Calu3 (cell line): ENCODE results near the gene TMEM30A. TPM values are rescaled to one million over a fixed set of nuclear protein-coding genes. Genes with fewer than 3 reads are reported as not detected.
A peak's percentile ranks its signal among the peaks of the same experiment; 100 is the strongest.

Source experiments
- BruUV-seq: library from RNA; stranded (reverse); fragments of 400-500 nt; replicated peaks from 2 replicates; lab custom pipeline; 2021; lab: Mats Ljungman, UMichigan
- CTCF ChIA-PET: fragments of 300-600 bp; sonication (Branson Sonifier 250); formaldehyde crosslinking; loops from one replicate; lab custom pipeline; 2022; ENCODE audit warnings: antibody characterized with exemption; lab: Charles Lee
- DNase-seq: peaks from one replicate; pipeline ENCODE4 v3.0.0; 2022
- H3K27ac Mint-ChIP-seq: one replicate; pipeline ENCODE4 v1.8.0; 2022; ENCODE audit warnings: mixed read lengths; ENCODE audit not compliant: unreplicated experiment
- H3K27me3 Mint-ChIP-seq: one replicate; pipeline ENCODE4 v1.8.0; 2022; ENCODE audit warnings: mixed read lengths; ENCODE audit not compliant: unreplicated experiment
- H3K36me3 Mint-ChIP-seq: one replicate; pipeline ENCODE4 v1.8.0; 2022; ENCODE audit warnings: mild to moderate bottlenecking, moderate library complexity, mixed read lengths; ENCODE audit not compliant: insufficient read depth, unreplicated experiment
- H3K4me1 Mint-ChIP-seq: one replicate; pipeline ENCODE4 v1.8.0; 2022; ENCODE audit warnings: mild to moderate bottlenecking, low read depth, mixed read lengths; ENCODE audit not compliant: unreplicated experiment
- H3K4me3 Mint-ChIP-seq: one replicate; pipeline ENCODE4 v1.8.0; 2022; ENCODE audit warnings: mild to moderate bottlenecking, low read depth, moderate library complexity, mixed read lengths; ENCODE audit not compliant: unreplicated experiment
- H3K9me3 Mint-ChIP-seq: one replicate; pipeline ENCODE4 v1.8.0; 2022; ENCODE audit warnings: low read depth, mixed read lengths; ENCODE audit not compliant: unreplicated experiment
- CTCF ChIP-seq: fragments of 200-600 bp; IDR thresholded peaks from one replicate; pipeline ENCODE4 v1.8.0; 2022; ENCODE audit warnings: antibody characterized with exemption; ENCODE audit not compliant: unreplicated experiment
- intact Hi-C: fragments of 100-400 bp; cut with micrococcal nuclease; formaldehyde crosslinking; loops from one replicate; pipeline ENCODE4 v1.10.0; 2022; ENCODE audit not compliant: unreplicated experiment
- total RNA-seq: library from RNA; stranded (reverse); gene quantifications from 2 replicates; pipeline ENCODE4 v1.2.3, GENCODE V29; 2022

Gene TMEM30A
- total RNA-seq, 1 experiment from 2014 or later: 141 TPM

- no TSS peak for BruUV-seq
- Mint-ChIP-seq H3K27ac (peak overlapping the region; percentile 81), H3K9me3 (no peaks in the 10 kb centered on the region), H3K27me3 (no peaks in the 10 kb centered on the region), H3K36me3 (no peaks in the 10 kb centered on the region), H3K4me1 (peaks cover 25% of the 10 kb centered on the region), H3K4me3 (no peak overlapping the region)
- DNase-seq: no peak
- CTCF ChIA-PET: no interaction called here
- no peak for TF ChIP-seq CTCF
- intact Hi-C loops: no loop called here
These were observed 15.6 kb downstream of the TMEM30A start for GRCh38 chr6:75268988-75269354.

GRCh38 chr6:75268121-75268987, 16.2 kb downstream of the TMEM30A start:
- no peak for TF ChIP-seq CTCF
- H3K9me3 Mint-ChIP-seq: no peaks in the 10 kb centered on the region
- CTCF ChIA-PET: interaction anchor here (0.5 to 1.1 kb wide), 5 partner anchors 16 to 941 kb away, joined by 3 to 5 read pairs (median 3); partner anchors contain the start of gene TMEM30A
- no peaks in the 10 kb centered on the region for H3K27me3 Mint-ChIP-seq
- intact Hi-C loops: no loop called here
- peak; percentile 30 for DNase-seq
- no peak overlapping the region for H3K4me3 Mint-ChIP-seq
- BruUV-seq: no TSS peak
- no peaks in the 10 kb centered on the region for H3K36me3 Mint-ChIP-seq
- peak overlapping the region; percentile 81 for H3K27ac Mint-ChIP-seq
- H3K4me1 Mint-ChIP-seq: peaks cover 21% of the 10 kb centered on the region

GRCh38 chr6:75267461-75267860, 17.1 kb downstream of the TMEM30A start:
- Mint-ChIP-seq H3K27ac (peak overlapping the region; percentile 81), H3K4me1 (peaks cover 19% of the 10 kb centered on the region), H3K36me3 (no peaks in the 10 kb centered on the region), H3K4me3 (no peak overlapping the region), H3K9me3 (no peaks in the 10 kb centered on the region), H3K27me3 (no peaks in the 10 kb centered on the region)
- no peak for DNase-seq
- BruUV-seq: no TSS peak
- no peak for TF ChIP-seq CTCF
- intact Hi-C loops: loop anchor here (2.0 kb wide), 2 partner anchors 17 to 99 kb away; partner anchors contain the start of gene TMEM30A
- CTCF ChIA-PET: interaction anchor here (0.9 to 1.5 kb wide), 4 partner anchors 17 to 279 kb away, joined by 3 to 5 read pairs (median 4); partner anchors contain the start of gene TMEM30A

GRCh38 chr6:75266716-75267291, 17.8 kb downstream of the TMEM30A start:
- no peak overlapping the region for H3K4me3 Mint-ChIP-seq
- TF ChIP-seq CTCF: peak; percentile 62
- no peaks in the 10 kb centered on the region for H3K27me3 Mint-ChIP-seq
- H3K4me1 Mint-ChIP-seq: peaks cover 14% of the 10 kb centered on the region
- no peak overlapping the region for H3K27ac Mint-ChIP-seq
- no TSS peak for BruUV-seq
- no peaks in the 10 kb centered on the region for H3K36me3 Mint-ChIP-seq
- CTCF ChIA-PET: interaction anchor here (0.7 to 1.5 kb wide), 3 partner anchors 18 to 280 kb away, joined by 3 to 4 read pairs (median 3); partner anchors contain the start of gene TMEM30A
- no peak for DNase-seq
- intact Hi-C loops: loop anchor here (1.0 to 2.0 kb wide), 3 partner anchors 18 to 259 kb away; partner anchors contain the start of gene TMEM30A
- H3K9me3 Mint-ChIP-seq: no peaks in the 10 kb centered on the region
